ENCODE measurements around the gene XXYLT1.

GRCh38 chr3:195034541-195034940 is 236.4 kb downstream of the XXYLT1 start:
- TF ChIP-seq HMGXB4 (CRISPR knock-in tag; IDR thresholded peaks at IDR 0.05) (no peak), ZBTB33 (CRISPR knock-in tag; IDR thresholded peaks at IDR 0.05) (no peak), HDAC2 (IDR thresholded peaks at IDR 0.05) (no peak), SIRT6 (IDR thresholded peaks at IDR 0.05; ENCODE audit: low read depth, low read length) (no peak), TBP (optimal IDR thresholded peaks at IDR 0.05; ENCODE audit: low read depth, low read length) (no peak), ZFP36 (IDR thresholded peaks at IDR 0.05; ENCODE audit: low read depth, low read length, partially characterized antibody) (no peak), SMARCA5 (IDR thresholded peaks at IDR 0.05) (no peak), RNF2 (IDR thresholded peaks at IDR 0.05) (no peak), CTCF (IDR thresholded peaks at IDR 0.05 in 2 of 3, conservative IDR thresholded peaks at IDR 0.05 in 1 of 3; ENCODE audit: insufficient read depth in 2 of 3, low read depth in 1 of 3, low read length in 3 of 3) (no peak), HDAC6 (IDR thresholded peaks at IDR 0.05; ENCODE audit: low read depth, low read length) (no peak)

Data from K562 (cell line).